GM12878 (cell line): Measurements from ENCODE around the gene DHDH. TPM values are rescaled to one million over a fixed set of nuclear protein-coding genes. Genes with fewer than 3 reads are reported as not detected.

Experiments
- ATAC-seq: fragments of 200-7000 bp; cut with Tn5 transposase; 3 replicates; pipeline ENCODE4 v1.9.1; 2020; ENCODE audit warnings: mild to moderate bottlenecking, moderate library complexity
- BruUV-seq: library from RNA; stranded (reverse); fragments of 400-500 nt; replicated peaks from 2 replicates; lab custom pipeline; 2021; lab: Mats Ljungman, UMichigan
- CTCF ChIA-PET: fragments of 300-600 bp; sonication (Branson Sonifier 250); formaldehyde crosslinking; extraction: SDS; loops from one replicate; lab custom pipeline; 2021; ENCODE audit warnings: inconsistent platforms; lab: Yijun Ruan, JAX
- POLR2A ChIA-PET: fragments of 350-600 bp; formaldehyde crosslinking; extraction: SDS; loops from one replicate; lab custom pipeline; 2021; ENCODE audit warnings: inconsistent platforms; lab: Charles Lee
- RAD21 ChIA-PET: fragments of 300-600 bp; sonication (Branson Sonifier 250); formaldehyde crosslinking; loops from one replicate; lab custom pipeline; 2023; ENCODE audit warnings: antibody characterized with exemption; ENCODE audit not compliant: unreplicated experiment; lab: Charles Lee
- SMC1A ChIA-PET: fragments of 300-600 bp; sonication (Branson Sonifier 250); formaldehyde crosslinking; loops from one replicate; lab custom pipeline; 2023; ENCODE audit not compliant: unreplicated experiment, uncharacterized antibody; lab: Charles Lee
- DNase-seq: peaks from one replicate; pipeline ENCODE4 v3.0.0-alpha.2; 2011; ENCODE audit warnings: low read depth, low spot score
- FAIRE-seq: peaks from 3 replicates; lab custom pipeline; 2011; peaks lifted over from hg19 to GRCh38; lab: Jason Lieb, UNC
- H2AFZ ChIP-seq: 2 replicates; pipeline ENCODE4 v1.6.0; 2011; ENCODE audit warnings: low read depth, low read length, control low read depth; ENCODE audit not compliant: control insufficient read depth
- H3K27ac ChIP-seq: 2 replicates; pipeline ENCODE4 v1.5.1; 2011; ENCODE audit warnings: control low read depth; ENCODE audit not compliant: control insufficient read depth, insufficient read depth
- H3K27me3 ChIP-seq, 2 experiments: replicated peaks in 1 of 2; 2 replicates each; pipeline versions ENCODE4 v1.6.0 to v1.6.1; 2011; ENCODE audit warnings: low read length in 1 of 2; ENCODE audit not compliant: control insufficient read depth in 2 of 2, insufficient read depth in 2 of 2
- H3K36me3 ChIP-seq, 2 experiments: 2 replicates each; pipeline ENCODE4 v1.5.1; 2011; ENCODE audit warnings: low read length in 1 of 2; ENCODE audit not compliant: control insufficient read depth in 2 of 2, insufficient read depth in 2 of 2
- H3K4me1 ChIP-seq: 2 replicates; pipeline ENCODE4 v1.6.1; 2011; ENCODE audit warnings: mild to moderate bottlenecking, low read length, moderate library complexity, mixed read lengths; ENCODE audit not compliant: control insufficient read depth, insufficient read depth
- H3K4me2 ChIP-seq: 2 replicates; pipeline ENCODE4 v1.6.0; 2011; ENCODE audit warnings: control low read depth; ENCODE audit not compliant: control insufficient read depth, insufficient read depth
- H3K4me3 ChIP-seq: fragments of 200-600 bp; sonication (generic); 2 replicates; pipeline ENCODE4 v1.5.1; 2016
- H3K79me2 ChIP-seq: 2 replicates; pipeline ENCODE4 v1.6.0; 2011; ENCODE audit warnings: low read length; ENCODE audit not compliant: control insufficient read depth, insufficient read depth
- H3K9ac ChIP-seq: 2 replicates; pipeline ENCODE4 v1.8.0; 2011; ENCODE audit warnings: low read length, control low read depth, mixed read lengths; ENCODE audit not compliant: control insufficient read depth, insufficient read depth
- H3K9me3 ChIP-seq: replicated peaks from 3 replicates; pipeline ENCODE4 v1.5.1; 2011; ENCODE audit warnings: mild to moderate bottlenecking, low read length; ENCODE audit not compliant: control insufficient read depth, insufficient read depth
- H4K20me1 ChIP-seq: 2 replicates; pipeline ENCODE4 v1.6.0; 2011; ENCODE audit not compliant: control insufficient read depth, insufficient read depth
- BACH1 ChIP-seq: fragments of 450-650 bp; IDR thresholded peaks from 2 replicates; pipeline ENCODE4 v1.6.1; 2017; ENCODE audit warnings: mild to moderate bottlenecking, borderline replicate concordance
- CREM ChIP-seq: IDR thresholded peaks from 2 replicates; pipeline ENCODE4 v1.6.1; 2014; ENCODE audit warnings: antibody characterized with exemption, low read depth
- CUX1 ChIP-seq: IDR thresholded peaks from 2 replicates; pipeline ENCODE4 v1.6.1; 2012; ENCODE audit warnings: improper control_type of control experiment, low read depth, low read length; ENCODE audit not compliant: insufficient replicate concordance
- EP300 ChIP-seq, 2 experiments: fragments of 150-350 bp in 1 of 2; IDR thresholded peaks; 2 replicates each; pipeline ENCODE4 v1.6.1; 2011 to 2012; ENCODE audit warnings: low read depth in 2 of 2, low read length in 2 of 2, borderline replicate concordance in 1 of 2, improper control_type of control experiment in 1 of 2, inconsistent platforms in 1 of 2; ENCODE audit not compliant: control insufficient read depth in 1 of 2
- HDAC2 ChIP-seq: fragments of 200-600 bp; sonication (generic); IDR thresholded peaks from 2 replicates; pipeline ENCODE4 v1.6.1; 2017
- HDAC6 ChIP-seq: fragments of 200-600 bp; sonication (generic); IDR thresholded peaks from one replicate; pipeline ENCODE4 v1.8.0; 2017; ENCODE audit warnings: antibody characterized with exemption; ENCODE audit not compliant: unreplicated experiment
- HDGF ChIP-seq: fragments of 450-650 bp; IDR thresholded peaks from 2 replicates; pipeline ENCODE4 v1.6.1; 2016; ENCODE audit warnings: antibody characterized with exemption
- MEF2A ChIP-seq: IDR thresholded peaks from 2 replicates; pipeline ENCODE4 v1.6.1; 2011; ENCODE audit warnings: low read depth, mild to moderate bottlenecking, low read length, moderate library complexity; ENCODE audit not compliant: insufficient read depth
- NFIC ChIP-seq: IDR thresholded peaks from 2 replicates; pipeline ENCODE4 v1.6.1; 2012; ENCODE audit warnings: low read depth, mild to moderate bottlenecking, inconsistent platforms, low read length, moderate library complexity
- PRDM15 ChIP-seq: fragments of 450-650 bp; formaldehyde crosslinking; IDR thresholded peaks from 2 replicates; pipeline ENCODE4 v1.4.0; 2020; ENCODE audit warnings: mild to moderate bottlenecking, moderate library complexity
- RELA ChIP-seq: fragments of 450-650 bp; IDR thresholded peaks from 2 replicates; pipeline ENCODE4 v1.8.0; 2014; ENCODE audit warnings: borderline replicate concordance; ENCODE audit not compliant: partially characterized antibody
- SIN3A ChIP-seq: IDR thresholded peaks from 2 replicates; pipeline ENCODE4 v1.6.1; 2012; ENCODE audit warnings: low read depth, low read length, improper control_type of control experiment
- SRF ChIP-seq, 2 experiments: IDR thresholded peaks; 2 replicates each; pipeline ENCODE4 v1.6.1; 2011; ENCODE audit warnings: low read depth in 2 of 2, low read length in 2 of 2, mild to moderate bottlenecking in 1 of 2, moderate library complexity in 1 of 2
- ZNF24 ChIP-seq: fragments of 450-650 bp; IDR thresholded peaks from 2 replicates; pipeline ENCODE4 v1.6.1; 2017; ENCODE audit warnings: antibody characterized with exemption, mild to moderate bottlenecking
- WGBS: methylation state at CpG from one replicate; pipeline ENCODE4 v1.1.6; 2016; ENCODE audit warnings: low lambda C conversion rate; ENCODE audit not compliant: insufficient replicate concordance, insufficient coverage; ENCODE audit errors: missing lambda C conversion rate; 5-methylcytosine and 5-hydroxymethylcytosine counted together
- in situ Hi-C: fragments of 300-500 bp; cut with MboI; formaldehyde crosslinking; loops from 9 replicates; pipeline ENCODE4 v1.14.3; 2018; ENCODE audit warnings: mixed read lengths
- intact Hi-C: fragments of 100-400 bp; cut with micrococcal nuclease; formaldehyde crosslinking; loops from one replicate; pipeline ENCODE4 v1.14.2; 2022; ENCODE audit not compliant: unreplicated experiment
- polyA plus RNA-seq, 11 experiments: library from polyadenylated mRNA; depleted of rRNA in 4 of 11; unstranded in 6 of 11; stranded (reverse) in 5 of 11; fragments of >200 nt; fragmentation: Nextera tagmentation in 4 of 11; fragmentation: Illumina TruSeq in 1 of 11; extraction: Ambion mirVana in 4 of 11; extraction: Trizol in 1 of 11; gene quantifications; 1 replicate in 1 of 11; 2 replicates in 10 of 11; pipeline versions ENCODE4 v1.2.1 to v1.2.3, GENCODE V29; 2011 to 2016; ENCODE audit warnings: inconsistent platforms in 2 of 11, missing spikeins in 2 of 11, low read depth in 1 of 11
- total RNA-seq, 4 experiments: library from RNA; depleted of rRNA in 3 of 4; stranded (reverse); fragments of >200 nt in 3 of 4; fragmentation: Illumina TruSeq in 1 of 4; extraction: Trizol in 1 of 4; gene quantifications; 2 replicates each; pipeline versions ENCODE4 v1.2.1 to v1.2.3, GENCODE V29; 2013 to 2021

Gene DHDH
- total and polyA plus RNA-seq, 10 of the 15 experiments (the other 5 are each of a cell fraction or from before 2014, with no cell fraction given), result 0.13 to 0.21 (median 0.15) TPM; not detected in 7

GRCh38 chr19:48896191-48896720 is 37.2 kb upstream of the DHDH start (continued):
- TF ChIP-seq MEF2A (no peak), ZNF24 (no peak), SIN3A (no peak), HDGF (peak; percentile 46; the same call in 1 of the 2 replicates)

- no peak for DNase-seq
- H3K36me3 ChIP-seq, result no peaks in the 10 kb centered on the region
- no peaks in the 10 kb centered on the region for H3K27me3 ChIP-seq
- FAIRE-seq, result no peak
- WGBS, result 50% methylated on average over 5 of the region's 5 CpGs
- in situ Hi-C loops (no loop called here), intact Hi-C loops (no loop called here)
- no peak overlapping the region for H2AFZ ChIP-seq
- ChIA-PET RAD21 (no interaction called here), SMC1A (interaction anchor here (1.7 kb wide), 1 partner anchor 56 kb away, joined by 3 read pairs; no protein-coding TSS in a partner anchor), CTCF (interaction anchor here (1.1 kb wide), 1 partner anchor 17 kb away, joined by 4 read pairs; no protein-coding TSS in a partner anchor), POLR2A (interaction anchor here (0.9 to 2.5 kb wide), 4 partner anchors 14 to 67 kb away, joined by 4 to 22 read pairs (median 10); no protein-coding TSS in a partner anchor)
- ATAC-seq, result no peak
- H3K4me1 ChIP-seq, result peaks cover 1% of the 10 kb centered on the region
- no peaks in the 10 kb centered on the region for H4K20me1 ChIP-seq
- no peak overlapping the region for H3K4me3 ChIP-seq
- H3K79me2 ChIP-seq, result peaks cover 14% of the 10 kb centered on the region
- no peaks in the 10 kb centered on the region for H3K9me3 ChIP-seq
- no peak overlapping the region for H3K9ac ChIP-seq
- BruUV-seq, result no TSS peak
- no peak overlapping the region for H3K4me2 ChIP-seq
- H3K27ac ChIP-seq, result no peak overlapping the region
- no peak for TF ChIP-seq CUX1
- TF ChIP-seq NFIC, result no peak
- TF ChIP-seq PRDM15 (CRISPR knock-in tag), result no peak
- TF ChIP-seq SRF (IDR thresholded peaks at IDR 0.05; ENCODE audit: low read depth in 2 of 2, low read length in 2 of 2), result no peak
- TF ChIP-seq HDAC6, result no peak
- TF ChIP-seq BACH1, result no peak
- TF ChIP-seq RELA, result no peak
- TF ChIP-seq EP300 (IDR thresholded peaks at IDR 0.05; ENCODE audit: borderline replicate concordance in 1 of 2, control insufficient read depth in 1 of 2, low read depth in 2 of 2, low read length in 2 of 2), result no peak
- no peak for TF ChIP-seq HDAC2
- TF ChIP-seq CREM, result no peak
Observed at GRCh38 chr19:48897181-48897580, 36.3 kb upstream of the DHDH start.
